ENCODE measurements around the gene GSK3A. TPM values are rescaled to one million over a fixed set of nuclear protein-coding genes. Genes with fewer than 3 reads are reported as not detected.
"Not testable (repeated sequence)": the region's sequence is repeated elsewhere in the genome, so short reads cannot be mapped to it uniquely, and the experiment has no call there.

Gene GSK3A
- total RNA-seq, 1 donor from 2014 or later: 39.8 TPM

DNA sequence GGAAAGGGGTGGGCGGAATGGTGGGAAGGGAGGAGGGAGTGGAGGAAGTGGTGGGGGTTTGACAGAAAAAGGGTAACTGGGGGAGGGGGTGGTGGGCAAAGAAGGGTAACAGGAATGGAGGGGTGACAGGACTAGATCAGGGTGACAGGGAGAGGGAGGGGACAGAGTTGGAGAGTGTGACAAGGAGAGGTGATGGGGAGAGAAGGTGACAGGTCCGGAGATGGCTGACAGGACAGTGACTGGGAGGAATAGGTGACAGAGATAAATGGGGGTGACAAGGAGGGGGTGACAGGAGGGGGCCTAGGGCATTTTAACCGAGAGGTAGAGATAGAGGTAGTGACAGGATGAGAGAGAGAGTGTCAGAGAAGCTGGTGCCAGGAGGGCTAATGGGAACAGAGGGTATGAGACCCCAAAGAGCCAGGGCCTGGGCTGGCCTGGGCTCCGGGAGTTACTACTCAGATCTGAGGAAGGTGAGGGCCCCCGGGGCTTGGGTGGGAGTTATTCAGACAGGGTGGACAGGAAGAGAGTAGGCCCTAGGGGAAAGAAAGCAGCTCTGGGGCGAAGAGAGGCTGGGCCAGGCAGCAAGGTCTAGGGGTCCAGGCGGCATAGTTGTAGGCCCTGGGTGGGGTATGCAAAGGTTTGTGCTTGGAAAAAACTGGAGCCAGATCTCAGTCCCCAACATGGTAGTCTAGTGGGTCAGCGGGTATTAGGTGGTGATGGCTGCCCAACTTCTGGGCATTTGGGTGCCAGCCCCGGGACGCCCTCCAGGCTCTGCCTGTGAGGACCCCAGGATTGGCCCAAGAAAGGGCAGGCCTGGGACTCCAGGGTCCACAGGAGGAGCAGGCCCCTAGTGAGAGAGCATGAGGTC, 27.3 kb upstream of the GSK3A start:
- peak overlapping the region; percentile 92 for H3K27ac ChIP-seq
- H3K9me3 ChIP-seq: no peaks in the 10 kb centered on the region
- ATAC-seq (no peak), DNase-seq (no peak)
- no peak for TF ChIP-seq CTCF (IDR thresholded peaks at IDR 0.05)
- H3K27me3 ChIP-seq (ENCODE audit: low read depth): no peaks in the 10 kb centered on the region
- peaks cover 28% of the 10 kb centered on the region for H3K4me1 ChIP-seq
- peak overlapping the region; percentile 61 for H3K4me3 ChIP-seq
- intact Hi-C loops (cut with DNase I): no loop called here
- H3K36me3 ChIP-seq: peaks cover 29% of the 10 kb centered on the region

DNA sequence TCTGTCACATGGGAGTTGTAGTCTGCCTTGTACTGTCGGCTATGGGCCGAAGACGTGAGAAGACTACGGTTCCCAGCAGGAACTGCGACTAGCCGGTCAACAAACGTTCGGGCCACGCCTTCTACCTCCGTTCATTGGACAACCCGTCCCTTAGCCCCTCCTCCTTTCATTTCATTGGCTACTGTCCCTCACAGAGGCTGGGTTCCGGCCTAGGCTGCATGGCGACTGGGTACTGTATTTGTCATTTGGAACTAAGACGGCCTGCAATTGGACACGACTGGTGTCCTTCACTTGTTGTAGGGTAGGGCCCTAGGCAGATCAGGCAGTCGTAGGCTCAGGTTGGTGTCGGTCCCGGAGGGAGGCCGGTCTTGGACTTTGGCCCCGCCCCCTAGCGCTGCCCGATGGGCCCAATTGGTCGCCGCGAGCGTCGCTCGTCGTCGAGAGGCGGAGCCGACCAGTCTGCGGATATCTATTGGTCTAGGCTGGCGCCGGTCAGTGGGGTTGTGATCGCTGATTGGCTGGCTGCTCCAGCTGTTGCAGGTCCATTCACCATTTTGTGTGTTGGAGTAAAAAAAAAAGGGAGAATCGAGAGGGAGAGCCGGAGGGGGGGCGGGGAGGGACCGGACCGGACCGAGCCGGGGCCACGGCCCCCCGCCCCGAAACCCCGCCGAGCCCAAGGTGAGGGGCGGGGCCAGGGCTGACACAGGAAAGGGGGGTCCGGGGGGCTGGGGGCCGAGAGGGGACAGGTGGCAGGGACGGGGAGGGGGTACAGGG, 26.5 kb upstream of the GSK3A start, which contains the start of gene CIC:
TSS of gene CIC (plus strand) at position 549 of the 774 bp plus-strand sequence. CDS start 2,532 bp downstream, outside the sequence.
- Histone ChIP-seq H3K27ac (peak within 1 kb of the TSS; percentile 97), H3K36me3 (peaks cover 20% of the 10 kb centered on the region), H3K4me3 (peak within 1 kb of the TSS; percentile 61), H3K9me3 (no peaks in the 10 kb centered on the region), H3K4me1 (peaks cover 26% of the 10 kb centered on the region), H3K27me3 (ENCODE audit: low read depth) (no peaks in the 10 kb centered on the region)
- intact Hi-C loops (cut with DNase I): no loop called here
- peak; percentile 99 for DNase-seq
- ATAC-seq: peak; percentile 91 to 93
- no peak for TF ChIP-seq CTCF (IDR thresholded peaks at IDR 0.05)

GRCh38 chr19:42268142-42268703, 25.8 kb upstream of the GSK3A start:
- peak; percentile 99 for DNase-seq
- Histone ChIP-seq H3K27ac (peak overlapping the region; percentile 97), H3K9me3 (no peaks in the 10 kb centered on the region), H3K4me1 (peaks cover 26% of the 10 kb centered on the region), H3K4me3 (peak overlapping the region; percentile 60), H3K36me3 (peaks cover 14% of the 10 kb centered on the region), H3K27me3 (ENCODE audit: low read depth) (no peaks in the 10 kb centered on the region)
- intact Hi-C loops (cut with DNase I): no loop called here
- ATAC-seq: peak; percentile 90 to 91
- no peak for TF ChIP-seq CTCF (IDR thresholded peaks at IDR 0.05)

GRCh38 chr19:42267644-42268141, 25.3 kb upstream of the GSK3A start:
- intact Hi-C loops (cut with DNase I): no loop called here
- Histone ChIP-seq H3K4me1 (peaks cover 26% of the 10 kb centered on the region), H3K9me3 (no peaks in the 10 kb centered on the region), H3K4me3 (peak overlapping the region; percentile 60), H3K27ac (peak overlapping the region; percentile 97), H3K36me3 (peaks cover 8% of the 10 kb centered on the region), H3K27me3 (ENCODE audit: low read depth) (no peaks in the 10 kb centered on the region)
- ATAC-seq: no peak
- DNase-seq: peak; percentile 34
- TF ChIP-seq CTCF (IDR thresholded peaks at IDR 0.05): no peak

DNA sequence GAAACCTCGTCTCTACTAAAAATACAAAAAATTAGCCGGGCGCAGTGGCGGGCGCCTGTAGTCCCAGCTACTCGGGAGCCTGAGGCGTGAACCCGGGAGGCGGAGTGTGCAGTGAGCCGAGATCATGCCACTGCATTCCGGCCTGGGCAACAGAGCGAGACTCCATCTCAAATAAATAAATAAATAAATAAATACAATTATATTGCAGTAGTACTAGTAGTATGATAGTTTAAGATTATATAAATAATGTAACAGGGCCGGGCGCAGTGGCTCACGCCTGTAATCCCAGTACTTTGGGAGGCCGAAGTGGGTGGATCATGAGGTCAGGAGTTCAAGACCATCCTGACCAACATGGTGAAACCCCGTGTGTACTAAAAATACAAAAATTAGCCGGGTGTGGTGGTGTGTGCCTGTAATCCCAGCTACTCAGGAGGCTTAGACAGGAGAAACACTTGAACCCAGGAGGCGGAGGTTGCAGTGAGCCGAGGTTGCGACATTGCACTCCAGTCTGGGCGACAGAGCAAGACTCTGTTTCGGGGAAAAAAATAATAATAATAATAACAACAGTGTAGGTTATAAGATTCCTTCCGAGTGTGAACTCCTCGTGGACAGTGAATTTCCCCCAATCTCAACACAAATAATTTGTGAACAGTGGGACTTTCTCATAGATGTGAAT, 24.7 kb upstream of the GSK3A start:
- DNase-seq: peak; percentile 32
- intact Hi-C loops (cut with DNase I); H3K27ac ChIP-seq; H3K36me3 ChIP-seq; H3K27me3 ChIP-seq (ENCODE audit: low read depth); ATAC-seq; H3K9me3 ChIP-seq; H3K4me3 ChIP-seq: not testable (repeated sequence)
- peaks cover 26% of the 10 kb centered on the region for H3K4me1 ChIP-seq

GRCh38 chr19:42266105-42266504, 23.7 kb upstream of the GSK3A start:
- intact Hi-C loops (cut with DNase I); H3K9me3 ChIP-seq; ATAC-seq; H3K27me3 ChIP-seq (ENCODE audit: low read depth); H3K27ac ChIP-seq; DNase-seq; H3K36me3 ChIP-seq; H3K4me3 ChIP-seq: not testable (repeated sequence)
- H3K4me1 ChIP-seq: peaks cover 20% of the 10 kb centered on the region

Measured in lower lobe of right lung (tissue), 2 donors.